GM19467 (cell line): ENCODE measurements around the gene TWIST2.

Source experiments
- ATAC-seq: cut with Tn5 transposase; IDR thresholded peaks from one replicate; pipeline ENCODE4 v1.9.1; 2021; ENCODE audit warnings: mild to moderate bottlenecking, moderate library complexity; ENCODE audit not compliant: unreplicated experiment

Gene TWIST2

GRCh38 chr2:238936162-238937052 lies 88.5 kb downstream of the TWIST2 start:
- ATAC-seq, result no peak

DNA sequence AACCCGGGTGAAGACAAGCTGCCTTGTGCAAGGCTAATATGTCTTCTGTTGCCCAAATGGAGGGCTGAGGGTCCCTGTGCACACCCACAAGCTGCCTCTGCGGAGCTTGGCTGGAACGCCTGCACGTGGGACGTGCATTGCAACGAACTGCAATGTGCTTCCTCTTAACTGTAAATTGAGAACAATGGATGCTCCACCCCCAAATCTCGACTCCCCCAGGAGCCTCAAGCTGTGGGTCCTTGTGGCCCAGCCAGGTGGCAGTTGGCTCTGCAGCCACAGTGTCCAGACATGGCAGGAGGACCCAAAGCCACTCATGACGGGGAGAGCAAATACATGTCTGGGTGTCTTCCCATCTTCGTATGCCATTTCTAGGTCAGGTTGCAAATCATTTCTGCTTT lies 90.1 kb downstream of the TWIST2 start:
- ATAC-seq, result no peak

DNA sequence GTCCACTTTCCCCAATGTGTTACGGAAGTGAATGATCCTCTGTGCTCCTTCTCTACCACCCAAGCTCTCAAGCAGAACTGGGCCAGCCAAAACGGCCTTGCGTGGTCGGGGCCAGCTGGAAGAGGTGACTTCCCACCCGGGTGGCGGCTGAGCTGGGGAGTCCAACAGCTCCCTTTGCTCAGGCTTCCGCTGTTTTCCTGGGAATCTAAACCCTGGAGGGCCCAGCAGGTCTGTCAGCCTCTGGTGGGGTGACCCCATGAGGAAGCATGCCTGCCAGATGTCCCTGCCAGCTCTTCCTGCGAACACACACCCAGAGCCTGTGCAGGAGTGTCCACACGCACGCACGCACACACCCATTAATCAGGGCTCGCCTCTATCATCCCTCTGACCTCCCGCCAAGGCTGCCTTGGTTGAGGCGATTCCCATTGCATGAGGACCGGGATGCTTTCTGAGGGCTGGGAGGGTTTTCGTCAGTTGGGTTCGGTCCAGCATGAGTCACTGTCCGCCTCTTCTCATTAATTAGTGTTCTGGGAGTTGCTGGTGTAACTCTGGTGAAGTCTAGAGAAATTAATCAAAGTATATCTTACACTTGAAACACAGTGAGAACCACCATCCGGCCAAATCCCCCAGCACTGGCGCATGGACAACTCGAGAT lies 90.6 kb downstream of the TWIST2 start:
- ATAC-seq, result no peak

- no peak for ATAC-seq
Observed at GRCh38 chr2:238939074-238939473, 91.2 kb downstream of the TWIST2 start.

- no peak for ATAC-seq
Observed at GRCh38 chr2:238939521-238940403, 91.9 kb downstream of the TWIST2 start.

- no peak for ATAC-seq
Observed at GRCh38 chr2:238940806-238941205, 92.9 kb downstream of the TWIST2 start.

- no peak for ATAC-seq
Observed at GRCh38 chr2:238941262-238941792, 93.4 kb downstream of the TWIST2 start.

DNA sequence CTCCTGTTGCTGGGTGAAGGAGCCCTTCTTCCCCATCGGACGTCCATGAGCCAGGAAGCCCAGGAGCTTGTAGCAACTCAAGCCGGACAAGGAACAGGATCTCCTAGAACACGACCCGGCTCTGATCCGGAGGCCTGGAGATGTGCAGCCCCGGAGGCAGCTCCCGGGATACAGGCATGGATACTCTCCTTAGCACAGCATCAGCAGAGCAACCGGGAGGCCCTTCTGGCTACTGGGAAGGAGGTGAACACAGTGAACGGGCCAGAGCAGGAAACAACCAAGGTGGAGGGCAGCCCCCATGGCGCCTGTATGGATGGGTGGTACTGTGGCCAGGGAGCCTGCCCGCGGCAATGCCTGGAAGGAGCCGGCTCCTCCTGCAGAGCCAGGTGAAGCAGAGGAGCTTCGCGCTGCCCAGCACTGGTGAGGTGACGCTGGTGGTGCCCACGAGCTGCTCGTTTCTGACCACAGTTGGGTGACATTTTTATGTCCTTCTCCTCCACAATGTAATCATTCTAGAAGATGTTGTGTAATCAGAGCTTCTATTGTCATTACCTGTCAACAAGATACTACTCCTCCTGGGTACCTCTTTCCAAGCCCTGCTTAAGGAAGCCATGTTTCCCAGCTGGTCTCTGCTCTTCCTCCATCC lies 94.3 kb downstream of the TWIST2 start:
- no peak for ATAC-seq

- ATAC-seq, result no peak
Observed at GRCh38 chr2:238942726-238943300, 94.9 kb downstream of the TWIST2 start.

GRCh38 chr2:238943338-238944067 lies 95.6 kb downstream of the TWIST2 start:
- no peak for ATAC-seq

DNA sequence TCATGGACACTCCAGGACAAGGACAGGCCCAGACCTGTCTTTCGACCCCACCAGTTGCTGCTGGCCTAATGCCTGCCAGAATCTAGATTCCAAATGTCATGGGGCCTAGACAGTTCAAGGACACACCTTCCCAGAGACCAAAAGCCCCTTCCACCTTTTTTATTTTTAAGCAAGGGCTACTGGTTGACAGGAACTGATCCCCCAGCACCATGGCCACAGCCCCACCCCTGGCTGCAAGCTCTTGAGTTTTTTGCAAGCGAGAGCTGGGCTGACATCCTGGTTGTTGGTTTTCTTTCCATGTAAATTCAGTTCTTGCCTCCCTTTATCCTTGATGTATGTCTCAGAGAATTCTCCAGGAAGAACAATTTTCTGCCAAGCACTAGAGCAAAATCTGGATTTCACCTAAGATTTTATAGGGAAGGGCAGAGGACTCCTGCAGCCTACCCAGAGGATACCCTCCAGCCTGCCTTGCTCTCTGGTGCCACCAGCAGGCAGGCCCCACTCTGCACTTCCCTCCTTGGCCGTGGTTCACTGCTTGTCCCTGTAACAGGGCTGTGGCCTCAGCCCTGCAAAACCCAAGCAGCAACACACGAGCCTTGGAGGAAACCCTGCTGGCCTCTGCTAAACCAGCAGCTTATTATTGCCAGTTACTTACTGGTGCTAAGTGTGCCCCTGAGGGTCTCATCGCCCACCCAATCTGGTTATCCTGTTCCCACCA lies 97.7 kb downstream of the TWIST2 start:
- no peak for ATAC-seq

- ATAC-seq, result no peak
Observed at GRCh38 chr2:238946318-238947242, 98.7 kb downstream of the TWIST2 start.

GRCh38 chr2:238947243-238947760 lies 99.4 kb downstream of the TWIST2 start:
- no peak for ATAC-seq

DNA sequence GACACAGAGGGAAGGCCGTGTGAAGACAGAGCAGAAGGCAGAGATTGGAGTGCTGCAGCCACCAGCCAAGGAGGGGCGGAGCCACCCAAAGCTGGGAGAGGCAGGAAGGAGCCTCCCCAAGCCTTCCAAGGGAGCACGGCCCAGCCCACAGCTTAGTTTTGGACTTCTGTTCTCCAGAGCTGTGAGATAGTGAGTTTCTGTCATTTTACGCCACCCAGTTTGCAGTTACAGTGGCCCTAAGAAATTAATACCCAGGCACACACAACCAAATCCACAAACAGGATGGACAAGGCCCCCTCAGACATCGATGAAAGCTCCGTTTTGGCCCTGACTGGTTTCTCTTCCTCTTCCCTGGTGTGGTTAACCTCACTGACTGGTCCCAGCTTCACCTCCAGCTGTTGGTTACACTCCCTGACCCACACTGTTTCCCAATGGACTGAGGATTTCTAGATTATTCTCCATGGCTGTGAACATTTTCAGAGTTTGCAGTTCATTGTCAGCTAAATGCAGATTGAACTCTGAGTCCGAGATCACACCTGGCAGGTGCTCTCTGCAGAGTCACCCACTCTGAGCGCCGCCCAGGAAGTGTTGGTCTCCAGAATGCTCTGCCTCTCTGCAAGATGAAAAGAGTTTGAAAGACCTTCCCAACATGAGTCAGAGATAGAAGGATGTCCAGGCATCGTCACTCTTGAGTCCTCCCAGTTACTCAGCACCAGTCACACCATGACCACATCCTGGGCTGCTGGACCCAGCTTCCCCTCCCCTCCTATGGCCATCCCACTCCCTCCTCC lies 100.2 kb downstream of the TWIST2 start:
- no peak for ATAC-seq

DNA sequence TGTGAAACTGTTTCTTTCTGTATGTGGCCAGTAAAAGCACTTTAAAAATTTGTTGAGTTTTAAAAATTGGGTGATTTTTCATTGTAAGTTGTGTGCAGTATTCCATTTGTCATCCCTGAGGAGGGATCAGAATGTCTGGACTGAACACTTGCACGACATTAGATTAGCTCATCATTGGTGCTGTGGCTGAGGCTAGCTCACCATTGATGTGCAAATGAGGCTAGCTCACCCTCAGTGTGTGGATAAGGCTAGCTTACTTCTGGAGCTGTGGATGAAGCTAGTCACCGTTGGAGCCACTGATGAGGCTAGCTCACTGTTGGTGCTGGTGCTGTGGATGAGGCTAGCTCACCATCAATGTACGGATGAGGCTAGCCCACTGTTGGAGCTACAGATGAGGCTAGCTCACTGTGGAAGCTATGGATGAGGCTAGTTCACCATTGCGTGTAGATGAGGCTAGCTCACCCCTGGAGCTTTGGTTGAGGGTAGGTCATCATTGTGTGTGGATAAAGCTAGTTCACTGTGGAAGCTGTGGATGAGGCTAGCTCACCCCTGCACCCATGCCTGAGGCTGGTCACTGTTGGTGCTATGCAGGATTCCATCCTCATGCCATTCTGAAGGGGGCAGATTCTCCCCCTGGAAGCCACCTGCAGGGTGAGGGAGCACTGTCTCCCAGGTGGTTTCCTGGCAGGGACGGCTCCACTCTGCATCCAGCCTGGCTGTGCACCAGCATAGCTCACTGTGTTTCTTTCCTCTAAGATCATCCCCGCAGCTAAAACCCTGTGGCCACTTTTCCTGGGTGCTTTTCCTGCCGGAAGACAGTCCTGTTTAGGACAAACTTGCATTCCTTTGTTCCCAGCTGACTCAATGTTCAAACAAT lies 101.1 kb downstream of the TWIST2 start:
- ATAC-seq, result no peak
